Measurements from ENCODE around the gene HYOU1. TPM values are rescaled to one million over a fixed set of nuclear protein-coding genes. Genes with fewer than 3 reads are reported as not detected.
"Not testable (repeated sequence)": the region's sequence is repeated elsewhere in the genome, so short reads cannot be mapped to it uniquely, and the experiment has no call there.

HYOU1 gene
- total and polyA plus RNA-seq, 2 donors, result 35.5 to 65.6 TPM

DNA sequence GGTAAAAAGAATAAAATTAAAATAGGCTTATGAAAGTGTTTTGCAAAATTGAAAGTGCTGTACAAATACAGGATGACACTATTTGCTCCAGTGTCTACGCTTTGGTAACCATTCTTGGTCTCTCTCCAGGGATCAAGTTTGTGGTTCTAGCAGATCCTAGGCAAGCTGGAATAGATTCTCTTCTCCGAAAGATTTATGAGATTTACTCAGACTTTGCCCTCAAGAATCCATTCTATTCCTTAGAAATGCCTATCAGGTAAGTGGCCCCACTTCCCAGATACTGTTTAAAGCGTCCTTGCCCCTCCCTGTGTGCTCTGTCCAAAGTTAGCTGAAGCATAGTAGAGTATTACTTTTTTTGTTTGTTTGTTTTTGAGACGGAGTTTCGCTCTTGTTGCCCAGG, 35.4 kb downstream of the HYOU1 start:
- Histone ChIP-seq H3K9me3 (ENCODE audit: control insufficient read depth in 2 of 2, insufficient read depth in 1 of 2, low read length in 1 of 2) (peaks cover 0 to 6% of the 10 kb centered on the region in 2 donors), H3K4me3 (ENCODE audit: low read length in 2 of 2) (no peak overlapping the region), H3K27ac (ENCODE audit: low read depth in 1 of 2, low read length in 1 of 2) (no peak overlapping the region), H3K4me1 (ENCODE audit: control insufficient read depth in 2 of 2, insufficient read depth in 2 of 2, low read length in 2 of 2) (peaks cover 14 to 23% of the 10 kb centered on the region in 2 donors), H3K27me3 (ENCODE audit: control insufficient read depth in 2 of 2, insufficient read depth in 1 of 2, low read length in 1 of 2) (no peaks in the 10 kb centered on the region), H3K36me3 (ENCODE audit: control insufficient read depth in 2 of 2, insufficient read depth in 2 of 2, low read length in 1 of 2) (peaks cover 41 to 52% of the 10 kb centered on the region in 2 donors)
- no peak for DNase-seq (ENCODE audit: low read depth in 6 of 9, low spot score in 9 of 9)
- WGBS, result 98% methylated on average over 5 of the region's 5 CpGs

DNA sequence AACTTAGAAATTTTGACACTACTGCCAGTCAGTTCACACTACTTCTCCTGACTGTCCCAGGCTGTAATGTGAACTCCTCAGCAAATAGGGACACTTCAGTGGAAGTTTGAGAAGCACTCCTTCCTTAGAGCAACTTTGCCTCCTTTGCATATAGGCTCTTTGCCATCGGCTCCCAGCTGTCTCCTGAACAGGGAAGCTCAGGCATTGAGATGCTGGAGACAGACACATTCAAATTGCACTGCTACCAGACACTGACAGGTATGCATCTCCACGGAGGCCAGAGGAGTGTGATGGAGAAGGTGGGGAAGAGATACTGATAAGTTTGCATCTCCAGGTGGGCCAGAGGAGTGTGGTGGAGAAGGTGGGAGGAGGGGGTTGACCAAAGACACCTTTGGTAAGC, 37.0 kb downstream of the HYOU1 start:
- peaks cover 18 to 29% of the 10 kb centered on the region in 2 donors for H3K4me1 ChIP-seq (ENCODE audit: control insufficient read depth in 2 of 2, insufficient read depth in 2 of 2, low read length in 2 of 2)
- H3K36me3 ChIP-seq (ENCODE audit: control insufficient read depth in 2 of 2, insufficient read depth in 2 of 2, low read length in 1 of 2), result peaks cover 41 to 57% of the 10 kb centered on the region in 2 donors
- DNase-seq (ENCODE audit: low read depth in 6 of 9, low spot score in 9 of 9), result no peak
- WGBS, result 78% methylated on average over 2 of the region's 2 CpGs
- peaks cover 0 to 6% of the 10 kb centered on the region in 2 donors for H3K9me3 ChIP-seq (ENCODE audit: control insufficient read depth in 2 of 2, insufficient read depth in 1 of 2, low read length in 1 of 2)
- no peaks in the 10 kb centered on the region for H3K27me3 ChIP-seq (ENCODE audit: control insufficient read depth in 2 of 2, insufficient read depth in 1 of 2, low read length in 1 of 2)
- H3K4me3 ChIP-seq (ENCODE audit: low read length in 2 of 2), result peak overlapping the region; percentile 64 to 100
- no peak overlapping the region for H3K27ac ChIP-seq (ENCODE audit: low read depth in 1 of 2, low read length in 1 of 2)

DNA sequence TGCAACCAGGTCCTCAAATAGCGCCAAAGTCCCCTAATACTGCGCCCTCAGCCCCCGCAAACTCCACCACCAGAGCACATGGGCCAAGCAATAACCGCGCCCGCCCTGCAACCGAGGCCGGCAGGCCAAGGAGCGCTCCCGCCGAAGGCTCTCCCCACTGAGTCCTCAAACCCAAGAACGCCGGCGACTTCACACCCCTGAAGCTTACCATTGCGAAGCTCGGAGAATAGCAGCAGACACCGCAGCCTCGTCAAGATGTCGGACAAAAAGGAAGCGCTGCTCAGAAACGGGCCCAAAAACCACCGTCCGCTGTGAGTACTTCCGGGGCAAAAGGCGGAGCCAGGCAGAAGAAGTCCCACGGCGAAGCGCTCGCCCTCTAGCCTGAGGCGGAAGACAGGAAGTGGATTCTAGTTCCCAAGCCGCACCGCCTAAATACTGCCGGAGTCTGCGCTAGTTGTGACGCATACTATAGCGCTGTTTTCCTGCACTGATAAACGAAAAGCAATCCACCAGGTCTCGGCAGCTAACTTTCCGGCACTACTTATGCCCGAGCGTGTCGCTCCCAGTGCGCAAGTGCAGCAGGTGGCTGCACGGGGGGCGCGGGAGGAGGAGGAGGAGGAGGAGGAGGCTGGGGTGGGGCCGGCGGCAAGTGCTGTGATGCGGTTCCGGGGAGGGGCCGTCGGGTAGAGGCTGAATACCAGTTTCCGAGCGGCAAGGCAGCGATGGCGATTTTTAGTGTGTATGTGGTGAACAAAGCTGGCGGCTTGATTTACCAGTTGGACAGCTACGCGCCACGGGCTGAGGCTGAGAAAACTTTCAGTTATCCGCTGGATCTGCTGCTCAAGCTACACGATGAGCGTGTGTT, 38.7 kb downstream of the HYOU1 start, which contains the start of the genes RPS25 and TRAPPC4:
TSS of gene RPS25 (minus strand) at position 270 of the 865 bp plus-strand sequence. CDS start at position 211, 59 bp downstream.
TSS of gene TRAPPC4 (plus strand) at position 693 of the 865 bp plus-strand sequence. CDS start at position 723, 30 bp downstream.
- peak within 1 kb of the TSS; percentile 64 to 100 for H3K4me3 ChIP-seq (ENCODE audit: low read length in 2 of 2)
- H3K36me3 ChIP-seq (ENCODE audit: control insufficient read depth in 2 of 2, insufficient read depth in 2 of 2, low read length in 1 of 2), result peaks cover 39 to 56% of the 10 kb centered on the region in 2 donors
- H3K9me3 ChIP-seq (ENCODE audit: control insufficient read depth in 2 of 2, insufficient read depth in 1 of 2, low read length in 1 of 2), result peaks cover 0 to 6% of the 10 kb centered on the region in 2 donors
- H3K27ac ChIP-seq (ENCODE audit: low read depth in 1 of 2, low read length in 1 of 2), result peak within 1 kb of the TSS; percentile 99
- H3K4me1 ChIP-seq (ENCODE audit: control insufficient read depth in 2 of 2, insufficient read depth in 2 of 2, low read length in 2 of 2), result peaks cover 18 to 29% of the 10 kb centered on the region in 2 donors
- peak; percentile 93 to 98 (median 96) for DNase-seq (ENCODE audit: low read depth in 6 of 9, low spot score in 9 of 9)
- H3K27me3 ChIP-seq (ENCODE audit: control insufficient read depth in 2 of 2, insufficient read depth in 1 of 2, low read length in 1 of 2), result no peaks in the 10 kb centered on the region
- under 1% methylated on average over 63 of the region's 63 CpGs for WGBS

DNA sequence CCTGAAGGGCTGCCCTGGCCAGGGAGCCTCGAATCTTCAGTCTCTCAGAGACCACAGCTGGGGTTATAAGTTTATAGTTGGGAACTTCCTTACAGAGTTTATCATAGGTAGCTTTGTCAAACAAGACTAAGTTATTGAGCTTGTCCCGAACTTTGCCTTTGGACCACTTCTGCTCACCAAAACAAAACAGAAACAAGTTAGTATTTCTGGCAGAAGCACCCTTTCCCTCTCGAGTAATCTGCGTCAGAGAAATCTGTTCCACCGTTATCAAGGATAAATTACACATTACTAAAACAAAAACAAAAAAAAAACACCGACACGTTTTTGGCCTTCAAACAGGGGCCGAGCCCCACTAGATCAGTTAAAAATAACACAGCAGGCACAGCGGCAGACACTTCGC, 39.6 kb downstream of the HYOU1 start:
- peak overlapping the region; percentile 64 to 100 for H3K4me3 ChIP-seq (ENCODE audit: low read length in 2 of 2)
- not testable (repeated sequence) for DNase-seq (ENCODE audit: low read depth in 6 of 9, low spot score in 9 of 9); H3K27me3 ChIP-seq (ENCODE audit: control insufficient read depth in 2 of 2, insufficient read depth in 1 of 2, low read length in 1 of 2); H3K9me3 ChIP-seq (ENCODE audit: control insufficient read depth in 2 of 2, insufficient read depth in 1 of 2, low read length in 1 of 2)
- 4% methylated on average over 10 of the region's 10 CpGs for WGBS
- H3K4me1 ChIP-seq (ENCODE audit: control insufficient read depth in 2 of 2, insufficient read depth in 2 of 2, low read length in 2 of 2), result peaks cover 18 to 29% of the 10 kb centered on the region in 2 donors
- H3K36me3 ChIP-seq (ENCODE audit: control insufficient read depth in 2 of 2, insufficient read depth in 2 of 2, low read length in 1 of 2), result peaks cover 41 to 55% of the 10 kb centered on the region in 2 donors
- H3K27ac ChIP-seq (ENCODE audit: low read depth in 1 of 2, low read length in 1 of 2), result peak overlapping the region; percentile 52 to 99

DNA sequence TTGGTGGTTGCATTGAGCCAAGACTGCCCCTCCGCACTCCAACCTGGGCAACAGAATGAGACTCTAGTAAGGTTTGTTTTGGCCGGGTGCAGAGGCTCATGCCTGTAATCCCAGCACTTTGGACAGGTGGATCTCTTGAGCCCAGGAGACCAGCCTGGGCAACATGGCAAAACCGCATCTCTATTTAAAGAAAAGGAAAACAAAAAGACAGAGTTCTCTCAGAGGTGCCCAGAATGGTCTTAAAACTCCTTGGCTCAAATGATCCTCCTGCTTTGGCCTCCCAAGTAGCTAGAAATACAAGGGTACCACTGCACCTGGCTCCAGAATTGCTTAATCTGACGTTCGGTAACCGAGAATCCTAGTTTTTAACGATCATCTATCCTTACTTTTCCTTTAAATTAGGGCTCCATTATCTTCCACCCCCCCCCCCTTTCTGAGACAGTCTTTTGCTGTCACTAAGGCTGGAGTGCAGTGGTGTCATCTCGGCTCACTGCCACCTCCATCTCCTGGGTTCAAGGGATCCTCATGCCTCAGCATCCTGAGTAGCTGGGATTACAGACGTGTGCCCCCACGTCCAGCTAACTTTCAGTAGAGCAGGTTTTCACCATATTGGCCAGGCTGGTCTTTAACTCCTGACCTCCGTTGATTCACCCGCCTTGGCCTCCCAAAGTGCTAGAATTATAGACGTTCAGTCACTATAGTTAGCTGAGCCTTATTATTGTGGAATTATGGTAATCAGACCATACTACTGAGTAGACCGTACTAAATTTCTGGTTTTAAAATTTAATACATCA, 40.6 kb downstream of the HYOU1 start:
- WGBS, result 95% methylated on average over 14 of the region's 14 CpGs
- no peak overlapping the region for H3K4me3 ChIP-seq (ENCODE audit: low read length in 2 of 2)

DNA sequence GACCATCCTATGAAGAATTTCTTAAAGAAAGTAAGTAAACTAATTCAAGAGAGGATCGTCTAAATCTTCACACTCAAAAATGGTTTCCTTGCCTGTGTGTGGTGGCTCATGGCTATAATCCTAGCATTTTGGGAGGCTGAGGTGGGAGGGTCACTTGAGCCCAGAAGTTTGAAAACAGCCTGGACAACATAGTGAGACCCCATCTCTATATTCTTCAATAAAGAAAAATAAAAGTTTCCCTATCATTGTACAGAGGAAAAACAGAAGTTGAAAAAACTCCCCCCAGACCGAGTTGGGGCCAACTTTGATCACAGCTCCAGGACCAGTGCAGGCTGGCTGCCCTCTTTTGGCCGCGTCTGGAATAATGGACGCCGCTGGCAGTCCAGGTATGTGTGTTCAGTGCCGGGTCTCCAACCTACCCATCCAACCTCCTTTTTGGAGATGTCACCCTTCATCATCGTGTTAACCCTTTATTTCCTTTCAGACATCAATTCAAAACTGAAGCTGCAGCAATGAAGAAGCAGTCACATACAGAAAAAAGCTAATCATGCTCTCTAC, 41.9 kb downstream of the HYOU1 start:
- no peak for DNase-seq (ENCODE audit: low read depth in 6 of 9, low spot score in 9 of 9)
- Histone ChIP-seq H3K27ac (ENCODE audit: low read depth in 1 of 2, low read length in 1 of 2) (no peak overlapping the region), H3K9me3 (ENCODE audit: control insufficient read depth in 2 of 2, insufficient read depth in 1 of 2, low read length in 1 of 2) (peaks cover 0 to 6% of the 10 kb centered on the region in 2 donors), H3K4me3 (ENCODE audit: low read length in 2 of 2) (no peak overlapping the region), H3K4me1 (ENCODE audit: control insufficient read depth in 2 of 2, insufficient read depth in 2 of 2, low read length in 2 of 2) (peaks cover 15 to 24% of the 10 kb centered on the region in 2 donors), H3K36me3 (ENCODE audit: control insufficient read depth in 2 of 2, insufficient read depth in 2 of 2, low read length in 1 of 2) (peaks cover 52 to 62% of the 10 kb centered on the region in 2 donors), H3K27me3 (ENCODE audit: control insufficient read depth in 2 of 2, insufficient read depth in 1 of 2, low read length in 1 of 2) (no peaks in the 10 kb centered on the region)
- WGBS, result 93% methylated on average over 8 of the region's 8 CpGs

More for the DNA sequence above, 40.6 kb downstream of the HYOU1 start:
- DNase-seq (ENCODE audit: low read depth in 6 of 9, low spot score in 9 of 9), result no peak
- H3K27ac ChIP-seq (ENCODE audit: low read depth in 1 of 2, low read length in 1 of 2), result no peak overlapping the region
- H3K4me1 ChIP-seq (ENCODE audit: control insufficient read depth in 2 of 2, insufficient read depth in 2 of 2, low read length in 2 of 2), result peaks cover 18 to 29% of the 10 kb centered on the region in 2 donors
- peaks cover 46 to 55% of the 10 kb centered on the region in 2 donors for H3K36me3 ChIP-seq (ENCODE audit: control insufficient read depth in 2 of 2, insufficient read depth in 2 of 2, low read length in 1 of 2)
- no peaks in the 10 kb centered on the region for H3K27me3 ChIP-seq (ENCODE audit: control insufficient read depth in 2 of 2, insufficient read depth in 1 of 2, low read length in 1 of 2)
- H3K9me3 ChIP-seq (ENCODE audit: control insufficient read depth in 2 of 2, insufficient read depth in 1 of 2, low read length in 1 of 2), result peaks cover 0 to 6% of the 10 kb centered on the region in 2 donors

DNA sequence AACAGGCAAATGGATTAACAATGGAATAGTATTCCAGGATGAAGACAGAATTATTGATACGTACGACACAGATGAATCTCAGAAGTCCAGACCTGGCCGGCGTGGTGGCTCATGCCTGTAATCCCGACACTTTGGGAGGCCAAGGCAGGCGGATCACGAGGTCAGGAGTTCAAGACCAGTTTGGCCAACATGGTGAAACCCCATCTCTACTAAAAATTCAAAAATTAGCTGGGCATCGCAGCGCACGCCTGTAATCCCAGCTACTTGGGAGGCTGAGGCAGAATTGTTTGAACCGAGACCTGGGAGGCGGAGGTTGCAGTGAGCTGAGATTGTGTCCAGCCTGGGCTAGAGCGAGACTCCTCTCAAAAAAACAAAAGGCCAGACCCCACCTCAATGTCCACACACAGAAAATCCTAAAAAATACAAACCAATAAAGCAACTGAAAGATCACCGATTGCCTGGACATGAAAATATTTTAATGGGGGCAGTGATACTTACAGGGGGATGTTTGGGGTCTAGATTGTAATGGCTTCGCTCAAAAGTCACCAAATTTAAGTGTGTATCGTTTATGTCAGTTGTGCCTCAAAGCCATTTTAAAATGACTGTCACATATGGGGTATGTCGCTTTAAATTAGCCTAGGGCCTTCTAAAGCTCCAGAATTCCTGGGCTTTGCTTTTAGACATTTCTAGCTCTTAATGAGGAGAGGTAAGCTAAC, 42.6 kb downstream of the HYOU1 start:
- H3K4me3 ChIP-seq (ENCODE audit: low read length in 2 of 2), result no peak overlapping the region
- 98% methylated on average over 17 of the region's 17 CpGs for WGBS
- H3K27ac ChIP-seq (ENCODE audit: low read depth in 1 of 2, low read length in 1 of 2), result no peak overlapping the region
- peaks cover 10 to 16% of the 10 kb centered on the region in 2 donors for H3K4me1 ChIP-seq (ENCODE audit: control insufficient read depth in 2 of 2, insufficient read depth in 2 of 2, low read length in 2 of 2)
- peaks cover 0 to 6% of the 10 kb centered on the region in 2 donors for H3K9me3 ChIP-seq (ENCODE audit: control insufficient read depth in 2 of 2, insufficient read depth in 1 of 2, low read length in 1 of 2)
- H3K27me3 ChIP-seq (ENCODE audit: control insufficient read depth in 2 of 2, insufficient read depth in 1 of 2, low read length in 1 of 2), result no peaks in the 10 kb centered on the region
- DNase-seq (ENCODE audit: low read depth in 6 of 9, low spot score in 9 of 9), result no peak
- H3K36me3 ChIP-seq (ENCODE audit: control insufficient read depth in 2 of 2, insufficient read depth in 2 of 2, low read length in 1 of 2), result peaks cover 59 to 67% of the 10 kb centered on the region in 2 donors

DNA sequence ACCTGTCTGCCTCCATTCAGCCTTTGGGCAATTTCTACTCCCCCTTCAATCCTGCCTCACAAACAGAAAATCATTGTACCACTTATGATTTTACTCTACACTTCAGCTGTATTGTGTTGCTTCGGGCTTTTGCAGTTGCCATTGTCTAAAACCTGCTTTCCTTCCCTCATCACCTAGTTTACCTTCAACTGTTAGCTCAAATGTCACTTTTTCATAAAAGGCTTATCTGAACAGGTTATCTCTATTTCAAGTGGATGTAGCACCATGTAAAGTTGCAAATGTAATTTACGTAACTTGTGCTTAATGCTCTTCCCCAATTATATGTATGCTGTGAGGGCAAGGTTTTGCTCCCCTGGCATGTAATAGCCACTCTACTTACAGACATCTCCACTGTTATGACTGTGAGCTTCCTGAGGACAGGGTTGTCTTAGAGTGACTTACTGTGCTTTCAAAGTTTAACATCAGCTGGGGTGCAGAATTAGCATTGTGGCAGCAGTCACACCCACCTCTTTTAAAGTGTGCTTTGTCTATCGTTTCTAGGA, 44.3 kb downstream of the HYOU1 start:
- no peak for DNase-seq (ENCODE audit: low read depth in 6 of 9, low spot score in 9 of 9)
- Histone ChIP-seq H3K27ac (ENCODE audit: low read depth in 1 of 2, low read length in 1 of 2) (no peak overlapping the region), H3K4me1 (ENCODE audit: control insufficient read depth in 2 of 2, insufficient read depth in 2 of 2, low read length in 2 of 2) (peaks cover 10 to 11% of the 10 kb centered on the region in 2 donors), H3K27me3 (ENCODE audit: control insufficient read depth in 2 of 2, insufficient read depth in 1 of 2, low read length in 1 of 2) (no peaks in the 10 kb centered on the region), H3K9me3 (ENCODE audit: control insufficient read depth in 2 of 2, insufficient read depth in 1 of 2, low read length in 1 of 2) (no peaks in the 10 kb centered on the region), H3K36me3 (ENCODE audit: control insufficient read depth in 2 of 2, insufficient read depth in 2 of 2, low read length in 1 of 2) (peaks cover 63 to 70% of the 10 kb centered on the region in 2 donors), H3K4me3 (ENCODE audit: low read length in 2 of 2) (no peak overlapping the region)
- 98% methylated on average over 3 of the region's 3 CpGs for WGBS

All from thymus (tissue), 11 donors.